Transverse colon (tissue), 4 donors: Measurements from ENCODE around the gene FBP2. TPM values are rescaled to one million over a fixed set of nuclear protein-coding genes. Genes with fewer than 3 reads are reported as not detected.

Source experiments
- DNase-seq: peaks from one replicate; pipeline ENCODE4 v3.0.0-alpha.2; 2019
- H3K27ac ChIP-seq, 4 donors: fragments of 200-600 bp; sonication (generic); 2 replicates each; pipeline ENCODE4 v1.5.1; 2016 to 2018; ENCODE audit warnings: inconsistent platforms in 4 of 4
- H3K27me3 ChIP-seq: fragments of 200-600 bp; sonication (generic); 2 replicates; pipeline ENCODE4 v1.5.1; 2017; ENCODE audit warnings: inconsistent platforms
- H3K36me3 ChIP-seq, 4 donors: fragments of 200-600 bp; sonication (generic); 2 replicates each; pipeline ENCODE4 v1.5.1; 2017 to 2019; ENCODE audit warnings: inconsistent platforms in 4 of 4
- H3K4me1 ChIP-seq, 4 donors: fragments of 200-600 bp; sonication (generic); 2 replicates each; pipeline ENCODE4 v1.5.1; 2017 to 2020; ENCODE audit warnings: inconsistent platforms in 4 of 4
- H3K4me3 ChIP-seq, 4 donors: fragments of 200-600 bp; sonication (generic); 1 replicate in 1 of 4; 2 replicates in 3 of 4; pipeline versions ENCODE4 v1.5.1 to v1.6.1; 2017 to 2019; ENCODE audit warnings: inconsistent platforms in 4 of 4
- H3K9me3 ChIP-seq, 2 donors: fragments of 200-600 bp; sonication (generic); 2 replicates each; pipeline ENCODE4 v1.5.1; 2017 to 2019; ENCODE audit warnings: inconsistent platforms in 2 of 2
- CTCF ChIP-seq, 5 experiments: fragments of 200-600 bp in 3 of 5; fragments of 450-650 bp in 2 of 5; sonication (generic) in 3 of 5; IDR thresholded peaks; 1 replicate in 2 of 5; 2 replicates in 3 of 5; pipeline ENCODE4 v1.5.1; 2016 to 2017; ENCODE audit warnings: antibody characterized with exemption in 5 of 5, inconsistent platforms in 3 of 5, mild to moderate bottlenecking in 2 of 5, moderate library complexity in 1 of 5
- EP300 ChIP-seq: sonication (generic); formaldehyde crosslinking; IDR thresholded peaks from one replicate; pipeline ENCODE4 v1.6.1; 2017; ENCODE audit warnings: antibody characterized with exemption, low read depth
- POLR2A ChIP-seq: fragments of 450-650 bp; IDR thresholded peaks from one replicate; pipeline ENCODE4 v1.6.1; 2016; ENCODE audit warnings: antibody characterized with exemption, mild to moderate bottlenecking, moderate library complexity
- POLR2AphosphoS5 ChIP-seq, 3 donors: sonication (generic); formaldehyde crosslinking; IDR thresholded peaks; one replicate each; pipeline ENCODE4 v1.6.1; 2016; ENCODE audit warnings: antibody characterized with exemption in 3 of 3
- WGBS, 2 donors: methylation state at CpG; one replicate each; pipeline ENCODE4 v1.1.5; 2018; ENCODE audit warnings: low coverage in 1 of 2; 5-methylcytosine and 5-hydroxymethylcytosine counted together
- in situ Hi-C, 4 donors: fragments of 200-750 bp; cut with MboI; loops; one replicate each; pipeline versions ENCODE4 v1.15.0 to v1.15.1; 2017; ENCODE audit warnings: low sequenced_read_pairs in 3 of 4, low pct_ligation_motif_present in 1 of 4, low pct_unique_long_range_greater_than_20kb in 1 of 4
- intact Hi-C: fragments of 100-400 bp; cut with DNase I; formaldehyde crosslinking; loops from one replicate; pipeline ENCODE4 v1.15.1; 2023; ENCODE audit warnings: low total_unique reads
- total RNA-seq, 4 donors: library from RNA; depleted of rRNA; stranded (reverse); fragments of >200 nt; gene quantifications; one replicate each; pipeline ENCODE4 v1.1.0, GENCODE V29; 2016

The FBP2 gene
- total RNA-seq, 4 donors from 2014 or later: not detected

- 93% methylated on average over 3 of the region's 3 CpGs; no CpG with 5 or more reads in 1 of the 2 donors for WGBS, 2 donors
- Histone ChIP-seq H3K4me3 (no peak overlapping the region), H3K4me1 (peaks cover 5 to 30% (median 12%) of the 10 kb centered on the region in 4 donors), H3K27ac (peak overlapping the region in 2 of 4 donors; percentile 70 to 75), H3K36me3 (no peaks in the 10 kb centered on the region), H3K9me3 (no peaks in the 10 kb centered on the region), H3K27me3 (no peaks in the 10 kb centered on the region)
- in situ Hi-C loops (no loop called here), intact Hi-C loops (no loop called here)
- TF ChIP-seq EP300 (no peak), CTCF (IDR thresholded peaks at IDR 0.05) (no peak), POLR2A (no peak), POLR2AphosphoS5 (IDR thresholded peaks at IDR 0.05) (no peak)
- no peak for DNase-seq
These were observed 19.4 kb upstream of the FBP2 start for GRCh38 chr9:94613003-94613402.

- intact Hi-C loops: no loop called here
- H3K36me3 ChIP-seq: no peaks in the 10 kb centered on the region
- no peak for TF ChIP-seq POLR2A
- TF ChIP-seq EP300: no peak
- TF ChIP-seq CTCF (IDR thresholded peaks at IDR 0.05): no peak
- TF ChIP-seq POLR2AphosphoS5 (IDR thresholded peaks at IDR 0.05): peak in 1 of 3 donors; percentile 18
These were observed 18.4 kb upstream of the FBP2 start for GRCh38 chr9:94612071-94612470.

GRCh38 chr9:94611638-94612068, 18.0 kb upstream of the FBP2 start:
- H3K4me1 ChIP-seq: peaks cover 14 to 43% (median 23%) of the 10 kb centered on the region in 4 donors
- H3K36me3 ChIP-seq: no peaks in the 10 kb centered on the region
- intact Hi-C loops (no loop called here), in situ Hi-C loops (no loop called here)
- WGBS, 2 donors: 62% methylated on average over 3 of the region's 3 CpGs; no CpG with 5 or more reads in 1 of the 2 donors
- DNase-seq: no peak
- H3K9me3 ChIP-seq: no peaks in the 10 kb centered on the region
- H3K27me3 ChIP-seq: no peaks in the 10 kb centered on the region
- H3K27ac ChIP-seq: peak overlapping the region; percentile 66 to 78 (median 72)
- TF ChIP-seq EP300 (no peak), CTCF (IDR thresholded peaks at IDR 0.05) (no peak), POLR2AphosphoS5 (IDR thresholded peaks at IDR 0.05) (no peak), POLR2A (no peak)
- no peak overlapping the region for H3K4me3 ChIP-seq

More at GRCh38 chr9:94612071-94612470, 18.4 kb upstream of the FBP2 start:
- H3K9me3 ChIP-seq: no peaks in the 10 kb centered on the region
- 37 to 44% methylated on average over 6 to 7 of the region's 7 CpGs for WGBS, 2 donors
- in situ Hi-C loops: no loop called here
- no peaks in the 10 kb centered on the region for H3K27me3 ChIP-seq
- H3K4me1 ChIP-seq: peaks cover 11 to 39% (median 20%) of the 10 kb centered on the region in 4 donors
- H3K4me3 ChIP-seq: no peak overlapping the region
- peak; percentile 50 for DNase-seq
- peak overlapping the region; percentile 66 to 78 (median 72) for H3K27ac ChIP-seq

- TF ChIP-seq POLR2A: no peak
- TF ChIP-seq EP300: no peak
- H3K4me1 ChIP-seq: peaks cover 18 to 55% (median 31%) of the 10 kb centered on the region in 4 donors
- H3K27me3 ChIP-seq: no peaks in the 10 kb centered on the region
- H3K27ac ChIP-seq: peak overlapping the region in 1 of 4 donors; percentile 88
- no peaks in the 10 kb centered on the region for H3K36me3 ChIP-seq
- DNase-seq: no peak
- no peak overlapping the region for H3K4me3 ChIP-seq
- H3K9me3 ChIP-seq: no peaks in the 10 kb centered on the region
- 76 to 84% methylated on average over 6 of the region's 6 CpGs for WGBS, 2 donors
- in situ Hi-C loops (no loop called here), intact Hi-C loops (no loop called here)
These were observed 16.6 kb upstream of the FBP2 start for GRCh38 chr9:94610181-94610606.

- Histone ChIP-seq H3K9me3 (no peaks in the 10 kb centered on the region), H3K36me3 (no peaks in the 10 kb centered on the region), H3K27ac (peak overlapping the region; percentile 85 to 89 (median 88)), H3K4me1 (peaks cover 29 to 74% (median 46%) of the 10 kb centered on the region in 4 donors), H3K27me3 (no peaks in the 10 kb centered on the region), H3K4me3 (no peak overlapping the region)
- no peak for DNase-seq
- WGBS, 2 donors: 58 to 61% methylated on average over 2 to 8 of the region's 8 CpGs
- intact Hi-C loops (no loop called here), in situ Hi-C loops (no loop called here)
- no peak for TF ChIP-seq POLR2AphosphoS5 (IDR thresholded peaks at IDR 0.05)
- TF ChIP-seq EP300: no peak
- no peak for TF ChIP-seq POLR2A
- no peak for TF ChIP-seq CTCF (IDR thresholded peaks at IDR 0.05)
These were observed 13.7 kb upstream of the FBP2 start for GRCh38 chr9:94607423-94607691.
